Astrocyte (in vitro differentiated cells and primary cell): ENCODE data around the gene RASIP1. TPM values are rescaled to one million over a fixed set of nuclear protein-coding genes. Genes with fewer than 3 reads are reported as not detected.
A peak's percentile ranks its signal among the peaks of the same experiment; 100 is the strongest.

Source experiments
- DNase-seq: peaks from one replicate; pipeline ENCODE4 v3.0.0-alpha.2; 2010; ENCODE audit warnings: low read depth
- FAIRE-seq: peaks from 2 replicates; lab custom pipeline; 2011; peaks lifted over from hg19 to GRCh38; lab: Jason Lieb, UNC
- H2AFZ ChIP-seq: 2 replicates; pipeline ENCODE4 v1.6.0; 2012; ENCODE audit warnings: low read depth, low read length, inconsistent platforms
- H3K27ac ChIP-seq: 2 replicates; pipeline ENCODE4 v1.5.1; 2011; ENCODE audit warnings: low read depth, low read length, inconsistent platforms
- H3K27me3 ChIP-seq: 2 replicates; pipeline ENCODE4 v1.6.0; 2011; ENCODE audit warnings: low read length, inconsistent platforms; ENCODE audit not compliant: insufficient read depth
- H3K36me3 ChIP-seq: 2 replicates; pipeline ENCODE4 v1.5.1; 2011; ENCODE audit warnings: low read length, inconsistent platforms; ENCODE audit not compliant: insufficient read depth
- H3K4me1 ChIP-seq: 2 replicates; pipeline ENCODE4 v1.5.1; 2011; ENCODE audit warnings: low read length, inconsistent platforms; ENCODE audit not compliant: insufficient read depth
- H3K4me2 ChIP-seq: 2 replicates; pipeline ENCODE4 v1.6.0; 2012; ENCODE audit warnings: low read length, inconsistent platforms
- H3K4me3 ChIP-seq: 2 replicates; pipeline ENCODE4 v1.5.1; 2011; ENCODE audit warnings: low read depth, mild to moderate bottlenecking, low read length, inconsistent platforms; ENCODE audit not compliant: insufficient read depth
- H3K79me2 ChIP-seq: 2 replicates; pipeline ENCODE4 v1.6.0; 2012; ENCODE audit warnings: mild to moderate bottlenecking, low read length, inconsistent platforms; ENCODE audit not compliant: insufficient read depth
- H3K9ac ChIP-seq: 2 replicates; pipeline ENCODE4 v1.6.0; 2012; ENCODE audit warnings: mild to moderate bottlenecking, low read length, inconsistent platforms
- H3K9me3 ChIP-seq: 2 replicates; pipeline ENCODE4 v1.5.1; 2012; ENCODE audit warnings: low read depth, mild to moderate bottlenecking, low read length, inconsistent platforms; ENCODE audit not compliant: insufficient read depth
- H4K20me1 ChIP-seq: 2 replicates; pipeline ENCODE4 v1.6.0; 2012; ENCODE audit warnings: low read length, inconsistent platforms; ENCODE audit not compliant: insufficient read depth
- H3K27ac Mint-ChIP-seq: one replicate; pipeline ENCODE4 v1.8.0; 2021; ENCODE audit warnings: mild to moderate bottlenecking, mixed read lengths; ENCODE audit not compliant: unreplicated experiment
- H3K27me3 Mint-ChIP-seq: one replicate; pipeline ENCODE4 v1.8.0; 2021; ENCODE audit warnings: low read depth, mixed read lengths; ENCODE audit not compliant: unreplicated experiment
- H3K36me3 Mint-ChIP-seq: one replicate; pipeline ENCODE4 v1.8.0; 2021; ENCODE audit warnings: low read depth, mixed read lengths; ENCODE audit not compliant: unreplicated experiment
- H3K4me1 Mint-ChIP-seq: one replicate; pipeline ENCODE4 v1.8.0; 2021; ENCODE audit warnings: low read depth, mixed read lengths; ENCODE audit not compliant: unreplicated experiment
- H3K4me3 Mint-ChIP-seq: one replicate; pipeline ENCODE4 v1.8.0; 2021; ENCODE audit warnings: mild to moderate bottlenecking, moderate library complexity, mixed read lengths; ENCODE audit not compliant: unreplicated experiment
- H3K9me3 Mint-ChIP-seq: one replicate; pipeline ENCODE4 v1.8.0; 2021; ENCODE audit warnings: mild to moderate bottlenecking, mixed read lengths; ENCODE audit not compliant: unreplicated experiment
- EZH2 ChIP-seq: IDR thresholded peaks from 2 replicates; pipeline ENCODE4 v1.6.1; 2012; ENCODE audit warnings: mild to moderate bottlenecking, low read length, inconsistent platforms; ENCODE audit not compliant: insufficient read depth
- total RNA-seq: library from RNA; stranded (reverse); gene quantifications from 2 replicates; pipeline ENCODE4 v1.2.1, GENCODE V29; 2021
- TF ChIP-seq, protein P1 (sequence below): IDR thresholded peaks from 2 replicates; pipeline ENCODE4 v1.5.1; 2011; ENCODE audit warnings: low read depth, mild to moderate bottlenecking, inconsistent platforms, low read length, moderate library complexity; ENCODE audit not compliant: insufficient read depth

Gene RASIP1
- total RNA-seq, 1 donor from 2014 or later, result 0.68 TPM

DNA sequence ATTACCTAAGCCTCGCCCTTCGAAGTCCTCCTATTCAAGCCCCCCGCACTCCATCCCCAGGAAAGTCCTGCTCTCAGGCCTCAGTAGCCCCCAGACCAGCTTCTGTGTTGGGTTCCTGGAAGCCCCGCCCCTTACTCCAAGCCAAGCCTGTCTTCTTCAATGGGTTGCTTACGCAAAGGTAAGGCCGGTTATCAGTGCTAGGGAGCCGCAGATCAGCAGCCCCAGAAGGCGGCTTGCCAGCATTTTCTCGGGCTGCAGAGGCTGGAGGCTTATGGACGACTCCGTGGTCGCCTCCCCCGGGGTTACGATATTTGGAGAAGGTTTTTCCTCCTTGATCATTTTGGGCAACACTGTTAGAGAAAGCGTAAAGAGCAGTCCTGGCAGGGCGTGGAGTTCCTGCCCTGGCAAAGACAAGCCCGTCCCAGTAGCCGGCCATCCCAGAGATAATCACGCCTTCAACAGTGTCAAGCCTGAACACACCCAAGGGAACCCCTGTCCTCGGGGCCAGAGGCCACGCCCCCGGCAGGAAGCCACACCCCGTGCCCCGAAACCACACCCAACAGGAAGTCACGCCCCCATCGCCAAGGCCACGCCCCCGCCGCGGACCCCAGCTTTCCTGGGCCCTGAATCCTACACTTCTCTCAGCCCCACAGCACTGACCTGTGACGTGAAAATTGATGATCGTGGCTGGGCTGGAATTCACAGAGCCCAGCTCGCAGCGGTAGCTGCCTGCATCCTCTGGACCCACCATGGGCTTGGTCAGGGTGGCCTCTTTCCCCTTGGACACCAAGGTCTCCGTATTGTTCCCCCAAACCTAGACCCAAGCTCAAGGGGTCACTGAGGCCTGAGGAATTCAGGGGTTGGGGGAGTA lies 954 bp upstream of the RASIP1 start:
- no peaks in the 10 kb centered on the region for H3K36me3 ChIP-seq
- H3K36me3 Mint-ChIP-seq, result no peaks in the 10 kb centered on the region
- no peak overlapping the region for H3K9ac ChIP-seq
- H3K27ac ChIP-seq, result no peak overlapping the region
- H3K27me3 ChIP-seq, result peaks cover 6% of the 10 kb centered on the region
- TF ChIP-seq EZH2, result no peak
- TF ChIP-seq, protein P1, sequence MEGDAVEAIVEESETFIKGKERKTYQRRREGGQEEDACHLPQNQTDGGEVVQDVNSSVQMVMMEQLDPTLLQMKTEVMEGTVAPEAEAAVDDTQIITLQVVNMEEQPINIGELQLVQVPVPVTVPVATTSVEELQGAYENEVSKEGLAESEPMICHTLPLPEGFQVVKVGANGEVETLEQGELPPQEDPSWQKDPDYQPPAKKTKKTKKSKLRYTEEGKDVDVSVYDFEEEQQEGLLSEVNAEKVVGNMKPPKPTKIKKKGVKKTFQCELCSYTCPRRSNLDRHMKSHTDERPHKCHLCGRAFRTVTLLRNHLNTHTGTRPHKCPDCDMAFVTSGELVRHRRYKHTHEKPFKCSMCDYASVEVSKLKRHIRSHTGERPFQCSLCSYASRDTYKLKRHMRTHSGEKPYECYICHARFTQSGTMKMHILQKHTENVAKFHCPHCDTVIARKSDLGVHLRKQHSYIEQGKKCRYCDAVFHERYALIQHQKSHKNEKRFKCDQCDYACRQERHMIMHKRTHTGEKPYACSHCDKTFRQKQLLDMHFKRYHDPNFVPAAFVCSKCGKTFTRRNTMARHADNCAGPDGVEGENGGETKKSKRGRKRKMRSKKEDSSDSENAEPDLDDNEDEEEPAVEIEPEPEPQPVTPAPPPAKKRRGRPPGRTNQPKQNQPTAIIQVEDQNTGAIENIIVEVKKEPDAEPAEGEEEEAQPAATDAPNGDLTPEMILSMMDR, result no peak
- H3K79me2 ChIP-seq, result no peaks in the 10 kb centered on the region
- peaks cover 6% of the 10 kb centered on the region for H3K4me1 ChIP-seq
- H3K4me3 Mint-ChIP-seq, result no peak overlapping the region
- no peak for DNase-seq
- H3K27me3 Mint-ChIP-seq, result peaks cover 13% of the 10 kb centered on the region
- H3K4me3 ChIP-seq, result no peak overlapping the region
- no peaks in the 10 kb centered on the region for H3K9me3 ChIP-seq
- H3K9me3 Mint-ChIP-seq, result peaks cover 4% of the 10 kb centered on the region
- FAIRE-seq, result no peak
- peak overlapping the region; percentile 26 for H3K27ac Mint-ChIP-seq
- peaks cover 4% of the 10 kb centered on the region for H3K4me1 Mint-ChIP-seq
- H4K20me1 ChIP-seq, result no peaks in the 10 kb centered on the region
- H3K4me2 ChIP-seq, result no peak overlapping the region
- H2AFZ ChIP-seq, result no peak overlapping the region

DNA sequence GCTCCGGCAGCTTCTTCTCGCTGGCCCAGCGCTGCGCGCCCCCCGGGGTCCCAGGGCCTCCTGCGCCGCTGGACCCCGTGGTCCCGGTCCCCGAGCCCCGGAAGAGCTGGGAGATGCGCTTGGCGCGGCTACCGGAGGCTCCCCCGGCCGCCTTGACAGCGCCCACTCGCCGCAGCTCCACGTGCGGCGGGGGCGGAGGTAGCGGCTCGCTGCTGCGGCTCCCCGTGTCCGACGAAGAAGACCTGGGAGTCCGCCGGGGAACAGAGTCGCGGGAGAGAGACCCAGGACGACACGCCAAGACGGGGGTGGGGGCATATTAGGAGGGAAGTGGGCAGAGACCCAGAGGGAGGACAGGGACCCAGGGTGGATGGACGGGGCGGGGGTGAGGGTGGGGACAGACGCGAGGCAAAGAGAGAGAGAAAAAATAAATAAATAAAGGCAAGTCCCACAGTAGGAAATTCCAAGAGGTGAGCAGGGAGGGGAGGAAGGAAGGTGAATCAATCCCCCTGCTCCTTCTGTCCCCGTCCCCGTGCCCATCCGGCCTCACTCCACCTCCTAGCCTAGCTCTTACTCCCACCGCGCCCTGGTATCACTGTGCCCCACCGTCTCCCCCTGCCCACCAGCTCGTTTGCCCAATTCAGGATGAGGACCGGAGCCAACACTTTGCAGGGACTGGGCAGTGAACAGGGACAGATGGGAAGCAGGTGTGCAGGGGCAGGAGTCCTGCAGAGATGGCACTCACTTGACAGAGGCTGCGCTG lies 826 bp downstream of the RASIP1 start:
- H3K27ac Mint-ChIP-seq, result no peak overlapping the region
- Histone ChIP-seq H3K4me3 (peak overlapping the region; percentile 42), H2AFZ (peak overlapping the region; percentile 69), H3K36me3 (no peaks in the 10 kb centered on the region), H3K4me1 (peaks cover 4% of the 10 kb centered on the region), H3K27ac (no peak overlapping the region), H3K79me2 (no peaks in the 10 kb centered on the region), H3K4me2 (peak overlapping the region; percentile 86), H4K20me1 (no peaks in the 10 kb centered on the region), H3K27me3 (peaks cover 6% of the 10 kb centered on the region), H3K9ac (no peak overlapping the region), H3K9me3 (no peaks in the 10 kb centered on the region)
- TF ChIP-seq, protein P1, result no peak
- TF ChIP-seq EZH2, result peak; percentile 86
- no peak overlapping the region for H3K4me3 Mint-ChIP-seq
- peaks cover 4% of the 10 kb centered on the region for H3K9me3 Mint-ChIP-seq
- H3K27me3 Mint-ChIP-seq, result peaks cover 13% of the 10 kb centered on the region
- DNase-seq, result no peak
- FAIRE-seq, result no peak
- H3K4me1 Mint-ChIP-seq, result peaks cover 4% of the 10 kb centered on the region
- no peaks in the 10 kb centered on the region for H3K36me3 Mint-ChIP-seq
